AG09309 (cell line): ENCODE data around the gene MTRF1L.

Source experiments
- DNase-seq: peaks from one replicate; pipeline ENCODE4 v3.0.0-alpha.2; 2010; ENCODE audit warnings: low read depth
- H3K4me3 ChIP-seq: 2 replicates; pipeline ENCODE4 v1.5.1; 2011; ENCODE audit warnings: mild to moderate bottlenecking, low read depth, low read length, moderate library complexity; ENCODE audit not compliant: control insufficient read depth
- CTCF ChIP-seq: IDR thresholded peaks from 2 replicates; pipeline ENCODE4 v1.5.1; 2011; ENCODE audit warnings: mild to moderate bottlenecking, low read depth, low read length, inconsistent platforms; ENCODE audit not compliant: insufficient read depth, control insufficient read depth; ENCODE audit errors: missing control alignments

The MTRF1L gene

GRCh38 chr6:152946484-152946883, 56.0 kb downstream of the MTRF1L start:
- no peak for TF ChIP-seq CTCF
- DNase-seq, result no peak
- H3K4me3 ChIP-seq, result no peak overlapping the region

GRCh38 chr6:152943260-152943897, 59.1 kb downstream of the MTRF1L start:
- TF ChIP-seq CTCF, result no peak
- no peak for DNase-seq
- no peak overlapping the region for H3K4me3 ChIP-seq

GRCh38 chr6:152942319-152942869, 60.1 kb downstream of the MTRF1L start:
- DNase-seq, result no peak
- no peak overlapping the region for H3K4me3 ChIP-seq
- TF ChIP-seq CTCF, result no peak

- TF ChIP-seq CTCF, result no peak
- no peak for DNase-seq
Observed at GRCh38 chr6:152941746-152942145, 60.8 kb downstream of the MTRF1L start.

More at GRCh38 chr6:152941746-152942145, 60.8 kb downstream of the MTRF1L start:
- no peak overlapping the region for H3K4me3 ChIP-seq
